ENCODE measurements around the gene TTC13.
"Not testable (repeated sequence)": the region's sequence is repeated elsewhere in the genome, so short reads cannot be mapped to it uniquely, and the experiment has no call there.

Gene TTC13

GRCh38 chr1:230978491-230979388 lies at the start of gene TTC13, which contains the start of gene ARV1:
TSS of gene TTC13 (minus strand) at chr1:230978861. CDS start at chr1:230978830, 31 bp downstream.
TSS of gene ARV1 (plus strand) at chr1:230979094. CDS start at chr1:230979106, 12 bp downstream.
- H3K4me1 Mint-ChIP-seq (ENCODE audit: low read depth), result peaks cover 46% of the 10 kb centered on the region
- peak within 1 kb of the TSS; percentile 98 for H3K4me3 Mint-ChIP-seq
- peak within 1 kb of the TSS; percentile 98 for H3K27ac Mint-ChIP-seq
- H3K9me3 Mint-ChIP-seq (ENCODE audit: low read depth), result no peaks in the 10 kb centered on the region
- peaks cover 2% of the 10 kb centered on the region for H3K36me3 Mint-ChIP-seq
- no peaks in the 10 kb centered on the region for H3K27me3 Mint-ChIP-seq

- Mint-ChIP-seq H3K36me3 (peaks cover under 1% of the 10 kb centered on the region), H3K9me3 (ENCODE audit: low read depth) (no peaks in the 10 kb centered on the region), H3K4me3 (no peak overlapping the region), H3K27ac (no peak overlapping the region), H3K27me3 (no peaks in the 10 kb centered on the region), H3K4me1 (ENCODE audit: low read depth) (peaks cover 6% of the 10 kb centered on the region)
These were observed 49.3 kb upstream of the TTC13 start for GRCh38 chr1:231027971-231028370.

- H3K4me3 Mint-ChIP-seq, result no peak overlapping the region
- H3K27me3 Mint-ChIP-seq, result no peaks in the 10 kb centered on the region
- no peaks in the 10 kb centered on the region for H3K36me3 Mint-ChIP-seq
- H3K27ac Mint-ChIP-seq, result no peak overlapping the region
- H3K4me1 Mint-ChIP-seq (ENCODE audit: low read depth), result peaks cover 5% of the 10 kb centered on the region
- H3K9me3 Mint-ChIP-seq (ENCODE audit: low read depth), result no peaks in the 10 kb centered on the region
These were observed 48.7 kb upstream of the TTC13 start for GRCh38 chr1:231027136-231027925.

GRCh38 chr1:231026576-231026975 lies 47.9 kb upstream of the TTC13 start:
- Mint-ChIP-seq H3K4me1 (ENCODE audit: low read depth) (peaks cover 5% of the 10 kb centered on the region), H3K9me3 (ENCODE audit: low read depth) (no peaks in the 10 kb centered on the region), H3K4me3 (no peak overlapping the region), H3K27ac (no peak overlapping the region), H3K27me3 (no peaks in the 10 kb centered on the region), H3K36me3 (no peaks in the 10 kb centered on the region)

- no peaks in the 10 kb centered on the region for H3K36me3 Mint-ChIP-seq
- no peak overlapping the region for H3K27ac Mint-ChIP-seq
- no peaks in the 10 kb centered on the region for H3K27me3 Mint-ChIP-seq
- no peaks in the 10 kb centered on the region for H3K9me3 Mint-ChIP-seq (ENCODE audit: low read depth)
- peaks cover 7% of the 10 kb centered on the region for H3K4me1 Mint-ChIP-seq (ENCODE audit: low read depth)
- H3K4me3 Mint-ChIP-seq, result no peak overlapping the region
These were observed 44.5 kb upstream of the TTC13 start for GRCh38 chr1:231023150-231023549.

- H3K27ac Mint-ChIP-seq; H3K27me3 Mint-ChIP-seq; H3K9me3 Mint-ChIP-seq (ENCODE audit: low read depth); H3K4me1 Mint-ChIP-seq (ENCODE audit: low read depth); H3K4me3 Mint-ChIP-seq; H3K36me3 Mint-ChIP-seq: not testable (repeated sequence)
These were observed 43.9 kb upstream of the TTC13 start for GRCh38 chr1:231022543-231022942.

- H3K27me3 Mint-ChIP-seq, result no peaks in the 10 kb centered on the region
- no peak overlapping the region for H3K27ac Mint-ChIP-seq
- H3K4me1 Mint-ChIP-seq (ENCODE audit: low read depth), result peaks cover 7% of the 10 kb centered on the region
These were observed 42.9 kb upstream of the TTC13 start for GRCh38 chr1:231021540-231022031.

GRCh38 chr1:231020816-231021215 lies 42.2 kb upstream of the TTC13 start:
- Mint-ChIP-seq H3K9me3 (ENCODE audit: low read depth) (no peaks in the 10 kb centered on the region), H3K36me3 (no peaks in the 10 kb centered on the region), H3K27me3 (no peaks in the 10 kb centered on the region), H3K4me3 (no peak overlapping the region), H3K4me1 (ENCODE audit: low read depth) (peaks cover 7% of the 10 kb centered on the region), H3K27ac (no peak overlapping the region)

More at GRCh38 chr1:231021540-231022031, 42.9 kb upstream of the TTC13 start:
- Mint-ChIP-seq H3K9me3 (ENCODE audit: low read depth) (no peaks in the 10 kb centered on the region), H3K4me3 (no peak overlapping the region), H3K36me3 (no peaks in the 10 kb centered on the region)

GRCh38 chr1:231020139-231020601 lies 41.5 kb upstream of the TTC13 start:
- H3K4me1 Mint-ChIP-seq (ENCODE audit: low read depth), result peaks cover 7% of the 10 kb centered on the region
- H3K27ac Mint-ChIP-seq, result no peak overlapping the region
- peak overlapping the region; percentile 30 for H3K4me3 Mint-ChIP-seq
- H3K27me3 Mint-ChIP-seq, result no peaks in the 10 kb centered on the region
- H3K36me3 Mint-ChIP-seq, result no peaks in the 10 kb centered on the region
- no peaks in the 10 kb centered on the region for H3K9me3 Mint-ChIP-seq (ENCODE audit: low read depth)

GRCh38 chr1:231019711-231020110 lies 41.0 kb upstream of the TTC13 start:
- no peak overlapping the region for H3K4me3 Mint-ChIP-seq
- H3K27me3 Mint-ChIP-seq, result no peaks in the 10 kb centered on the region
- no peaks in the 10 kb centered on the region for H3K36me3 Mint-ChIP-seq
- H3K27ac Mint-ChIP-seq, result no peak overlapping the region
- H3K9me3 Mint-ChIP-seq (ENCODE audit: low read depth), result no peaks in the 10 kb centered on the region
- H3K4me1 Mint-ChIP-seq (ENCODE audit: low read depth), result peaks cover 7% of the 10 kb centered on the region

- no peak overlapping the region for H3K4me3 Mint-ChIP-seq
- H3K9me3 Mint-ChIP-seq (ENCODE audit: low read depth), result no peaks in the 10 kb centered on the region
- H3K4me1 Mint-ChIP-seq (ENCODE audit: low read depth), result peaks cover 7% of the 10 kb centered on the region
- no peaks in the 10 kb centered on the region for H3K36me3 Mint-ChIP-seq
- H3K27ac Mint-ChIP-seq, result no peak overlapping the region
- no peaks in the 10 kb centered on the region for H3K27me3 Mint-ChIP-seq
These were observed 38.3 kb upstream of the TTC13 start for GRCh38 chr1:231016966-231017365.

- Mint-ChIP-seq H3K4me1 (ENCODE audit: low read depth) (peaks cover 7% of the 10 kb centered on the region), H3K9me3 (ENCODE audit: low read depth) (no peaks in the 10 kb centered on the region), H3K27ac (no peak overlapping the region), H3K27me3 (no peaks in the 10 kb centered on the region), H3K4me3 (no peak overlapping the region), H3K36me3 (no peaks in the 10 kb centered on the region)
These were observed 37.6 kb upstream of the TTC13 start for GRCh38 chr1:231016234-231016633.

- no peaks in the 10 kb centered on the region for H3K4me1 Mint-ChIP-seq (ENCODE audit: low read depth)
- H3K4me3 Mint-ChIP-seq, result no peak overlapping the region
- H3K27me3 Mint-ChIP-seq, result no peaks in the 10 kb centered on the region
- no peaks in the 10 kb centered on the region for H3K9me3 Mint-ChIP-seq (ENCODE audit: low read depth)
- H3K36me3 Mint-ChIP-seq, result no peaks in the 10 kb centered on the region
- no peak overlapping the region for H3K27ac Mint-ChIP-seq
These were observed 34.8 kb upstream of the TTC13 start for GRCh38 chr1:231013391-231014015.

GRCh38 chr1:231011963-231012362 lies 33.3 kb upstream of the TTC13 start:
- H3K27me3 Mint-ChIP-seq, result no peaks in the 10 kb centered on the region
- H3K4me1 Mint-ChIP-seq (ENCODE audit: low read depth), result no peaks in the 10 kb centered on the region
- no peak overlapping the region for H3K4me3 Mint-ChIP-seq
- H3K36me3 Mint-ChIP-seq, result peaks cover 4% of the 10 kb centered on the region
- no peak overlapping the region for H3K27ac Mint-ChIP-seq
- H3K9me3 Mint-ChIP-seq (ENCODE audit: low read depth), result peaks cover 4% of the 10 kb centered on the region

Measured in activated naive CD8-positive, alpha-beta T cell (primary cell).